ENCODE results near the gene RNF126.

- TF ChIP-seq CTCF (IDR thresholded peaks at IDR 0.05) (no peak), POLR2A (IDR thresholded peaks at IDR 0.05) (no peak)
These were observed 15.3 kb downstream of the RNF126 start for GRCh38 chr19:647566-648284.
